LNCAP (cell line): ENCODE data around the gene RFC5.

ENCODE experiments used
- CTCF ChIP-seq: fragments of 450-650 bp; IDR thresholded peaks from 2 replicates; pipeline ENCODE4 v1.5.1; 2017; ENCODE audit warnings: mild to moderate bottlenecking

The RFC5 gene

GRCh38 chr12:118063576-118064391, 47.3 kb downstream of the RFC5 start:
- no peak for TF ChIP-seq CTCF

GRCh38 chr12:118064608-118065007, 48.1 kb downstream of the RFC5 start:
- no peak for TF ChIP-seq CTCF

GRCh38 chr12:118065380-118065779, 48.9 kb downstream of the RFC5 start:
- no peak for TF ChIP-seq CTCF

- no peak for TF ChIP-seq CTCF
These were observed 51.9 kb downstream of the RFC5 start for GRCh38 chr12:118068445-118068844.

GRCh38 chr12:118070650-118071049, 54.1 kb downstream of the RFC5 start:
- TF ChIP-seq CTCF = no peak

GRCh38 chr12:118073768-118074167, 57.3 kb downstream of the RFC5 start:
- TF ChIP-seq CTCF = no peak
